NT2/D1 (cell line): Measurements from ENCODE around the gene SCUBE2.
A peak's percentile ranks its signal among the peaks of the same experiment; 100 is the strongest.

Source experiments
- DNase-seq: peaks from one replicate; pipeline ENCODE4 v3.0.0-alpha.2; 2011; ENCODE audit warnings: low read depth, low spot score
- H3K27me3 ChIP-seq: 2 replicates; pipeline ENCODE4 v1.6.0; 2011; ENCODE audit warnings: mild to moderate bottlenecking; ENCODE audit not compliant: insufficient read length, insufficient read depth
- H3K36me3 ChIP-seq: 2 replicates; pipeline ENCODE4 v1.6.1; 2011; ENCODE audit warnings: mild to moderate bottlenecking, low read length, mixed read lengths; ENCODE audit not compliant: insufficient read depth, insufficient read length
- H3K4me1 ChIP-seq: 2 replicates; pipeline ENCODE4 v1.5.1; 2011; ENCODE audit not compliant: insufficient read depth, insufficient read length
- H3K4me3 ChIP-seq: 2 replicates; pipeline ENCODE4 v1.5.1; 2011; ENCODE audit warnings: low read depth; ENCODE audit not compliant: insufficient read length
- H3K9ac ChIP-seq: 2 replicates; pipeline ENCODE4 v1.6.0; 2011; ENCODE audit warnings: low read depth; ENCODE audit not compliant: insufficient read length
- H3K9me3 ChIP-seq: 2 replicates; pipeline ENCODE4 v1.5.1; 2011; ENCODE audit warnings: mild to moderate bottlenecking, low read length; ENCODE audit not compliant: insufficient read depth
- SUZ12 ChIP-seq: IDR thresholded peaks from 2 replicates; pipeline ENCODE4 v1.6.1; 2011; ENCODE audit not compliant: insufficient read length, insufficient read depth; ENCODE audit errors: extremely low read depth
- YY1 ChIP-seq: IDR thresholded peaks from 2 replicates; pipeline ENCODE4 v1.6.1; 2011; ENCODE audit not compliant: insufficient read length, insufficient read depth
- ZNF274 ChIP-seq: IDR thresholded peaks from 2 replicates; pipeline ENCODE4 v1.6.1; 2011; ENCODE audit warnings: mild to moderate bottlenecking, low read depth, low read length

The SCUBE2 gene

GRCh38 chr11:9038541-9038940 is 52.9 kb downstream of the SCUBE2 start:
- Histone ChIP-seq H3K9me3 (0 out of 2 replicates have a peak, but pooled peaks cover 4% of the 10 kb centered on the region), H3K4me3 (no peak overlapping the region), H3K27me3 (no peaks in the 10 kb centered on the region), H3K4me1 (peaks cover 3% of the 10 kb centered on the region), H3K9ac (no peak overlapping the region), H3K36me3 (no peaks in the 10 kb centered on the region)
- TF ChIP-seq YY1 = no peak
- no peak for TF ChIP-seq ZNF274
- no peak for TF ChIP-seq SUZ12
- no peak for DNase-seq

GRCh38 chr11:9037963-9038362 is 53.4 kb downstream of the SCUBE2 start:
- peaks cover 3% of the 10 kb centered on the region for H3K4me1 ChIP-seq
- TF ChIP-seq YY1 = no peak
- no peak for TF ChIP-seq ZNF274
- TF ChIP-seq SUZ12 = no peak

GRCh38 chr11:9037046-9037780 is 54.2 kb downstream of the SCUBE2 start:
- Histone ChIP-seq H3K9me3 (0 out of 2 replicates have a peak, but pooled peaks cover 4% of the 10 kb centered on the region), H3K9ac (no peak overlapping the region), H3K36me3 (no peaks in the 10 kb centered on the region), H3K4me3 (no peak overlapping the region), H3K27me3 (no peaks in the 10 kb centered on the region), H3K4me1 (peaks cover 3% of the 10 kb centered on the region)
- TF ChIP-seq YY1 (no peak), ZNF274 (no peak), SUZ12 (no peak)
- DNase-seq = peak; percentile 20

More at GRCh38 chr11:9037963-9038362, 53.4 kb downstream of the SCUBE2 start:
- H3K4me3 ChIP-seq = no peak overlapping the region
- 0 out of 2 replicates have a peak, but pooled peaks cover 4% of the 10 kb centered on the region for H3K9me3 ChIP-seq
- H3K27me3 ChIP-seq = no peaks in the 10 kb centered on the region
- no peaks in the 10 kb centered on the region for H3K36me3 ChIP-seq
- no peak for DNase-seq
- H3K9ac ChIP-seq = no peak overlapping the region

- TF ChIP-seq YY1 = no peak
- no peak for TF ChIP-seq SUZ12
- Histone ChIP-seq H3K27me3 (no peaks in the 10 kb centered on the region), H3K4me3 (no peak overlapping the region), H3K4me1 (no peaks in the 10 kb centered on the region), H3K36me3 (no peaks in the 10 kb centered on the region), H3K9ac (no peak overlapping the region), H3K9me3 (no peaks in the 10 kb centered on the region)
- DNase-seq = no peak
Measured at GRCh38 chr11:9030601-9031000, 60.8 kb downstream of the SCUBE2 start.

GRCh38 chr11:9029422-9029821 is 62.0 kb downstream of the SCUBE2 start:
- no peak for TF ChIP-seq SUZ12
- TF ChIP-seq YY1 = no peak
- TF ChIP-seq ZNF274 = no peak
- no peak overlapping the region for H3K9ac ChIP-seq
- no peak for DNase-seq
- no peaks in the 10 kb centered on the region for H3K27me3 ChIP-seq
- H3K4me3 ChIP-seq = no peak overlapping the region
- no peaks in the 10 kb centered on the region for H3K9me3 ChIP-seq
- no peaks in the 10 kb centered on the region for H3K4me1 ChIP-seq
- no peaks in the 10 kb centered on the region for H3K36me3 ChIP-seq

- no peak for TF ChIP-seq SUZ12
- no peak for TF ChIP-seq ZNF274
- TF ChIP-seq YY1 = no peak
- H3K36me3 ChIP-seq = no peaks in the 10 kb centered on the region
- no peaks in the 10 kb centered on the region for H3K9me3 ChIP-seq
- no peak for DNase-seq
- no peak overlapping the region for H3K9ac ChIP-seq
- H3K27me3 ChIP-seq = no peaks in the 10 kb centered on the region
- H3K4me1 ChIP-seq = no peaks in the 10 kb centered on the region
- no peak overlapping the region for H3K4me3 ChIP-seq
Measured at GRCh38 chr11:9028581-9028980, 62.8 kb downstream of the SCUBE2 start.

- Histone ChIP-seq H3K9me3 (no peaks in the 10 kb centered on the region), H3K4me3 (no peak overlapping the region), H3K27me3 (no peaks in the 10 kb centered on the region), H3K4me1 (no peaks in the 10 kb centered on the region), H3K9ac (no peak overlapping the region), H3K36me3 (no peaks in the 10 kb centered on the region)
- no peak for DNase-seq
- TF ChIP-seq YY1 (no peak), ZNF274 (no peak), SUZ12 (no peak)
Measured at GRCh38 chr11:9025101-9025850, 66.1 kb downstream of the SCUBE2 start.
